Fibroblast of lung (primary cell): Measurements from ENCODE around the gene PHETA1. TPM values are rescaled to one million over a fixed set of nuclear protein-coding genes. Genes with fewer than 3 reads are reported as not detected.
A peak's percentile ranks its signal among the peaks of the same experiment; 100 is the strongest.
"Not testable (repeated sequence)": the region's sequence is repeated elsewhere in the genome, so short reads cannot be mapped to it uniquely, and the experiment has no call there.

ENCODE experiments used
- DNase-seq, 2 donors: peaks; one replicate each; pipeline versions ENCODE4 v3.0.0 to v3.0.0-alpha.2; 2010; ENCODE audit warnings: low read depth in 2 of 2
- H2AFZ ChIP-seq: 2 replicates; pipeline ENCODE4 v1.5.1; 2012; ENCODE audit warnings: low read length, control low read depth, inconsistent platforms
- H3K27ac ChIP-seq: 2 replicates; pipeline ENCODE4 v1.5.1; 2011; ENCODE audit warnings: low read length, control low read depth; ENCODE audit not compliant: insufficient read depth
- H3K27me3 ChIP-seq: 2 replicates; pipeline ENCODE4 v1.5.1; 2011; ENCODE audit warnings: mild to moderate bottlenecking, low read length; ENCODE audit not compliant: control insufficient read depth, insufficient read depth
- H3K36me3 ChIP-seq: 2 replicates; pipeline ENCODE4 v1.5.1; 2011; ENCODE audit warnings: low read length; ENCODE audit not compliant: control insufficient read depth, insufficient read depth
- H3K4me1 ChIP-seq: 2 replicates; pipeline ENCODE4 v1.5.1; 2011; ENCODE audit warnings: low read length; ENCODE audit not compliant: control insufficient read depth, insufficient read depth; ENCODE audit errors: extremely low read depth
- H3K4me2 ChIP-seq: 2 replicates; pipeline ENCODE4 v1.5.1; 2011; ENCODE audit warnings: low read length, control low read depth; ENCODE audit not compliant: insufficient read depth; ENCODE audit errors: extremely low read depth
- H3K4me3 ChIP-seq, 4 experiments: fragments of 200-600 bp in 1 of 4; sonication (generic) in 1 of 4; replicated peaks in 1 of 4; 2 replicates each; pipeline ENCODE4 v1.5.1; 2011 to 2016; ENCODE audit warnings: low read length in 4 of 4, low read depth in 3 of 4, mild to moderate bottlenecking in 3 of 4, control low read depth in 2 of 4, inconsistent platforms in 1 of 4, mixed read lengths in 1 of 4; ENCODE audit not compliant: insufficient read depth in 1 of 4; ENCODE audit errors: control extremely low read depth in 1 of 4
- H3K79me2 ChIP-seq: 2 replicates; pipeline ENCODE4 v1.5.1; 2012; ENCODE audit warnings: mild to moderate bottlenecking, low read length, inconsistent platforms; ENCODE audit not compliant: control insufficient read depth, insufficient read depth
- H3K9ac ChIP-seq: 2 replicates; pipeline ENCODE4 v1.5.1; 2011; ENCODE audit warnings: mild to moderate bottlenecking, low read length, control low read depth; ENCODE audit not compliant: insufficient read depth
- H3K9me3 ChIP-seq: 2 replicates; pipeline ENCODE4 v1.5.1; 2012; ENCODE audit warnings: low read depth, low read length; ENCODE audit not compliant: control insufficient read depth, insufficient read depth
- H4K20me1 ChIP-seq: 2 replicates; pipeline ENCODE4 v1.5.1; 2011; ENCODE audit warnings: low read length; ENCODE audit not compliant: control insufficient read depth, insufficient read depth; ENCODE audit errors: extremely low read depth
- EZH2 ChIP-seq: IDR thresholded peaks from 2 replicates; pipeline ENCODE4 v1.5.1; 2012; ENCODE audit warnings: low read length, control low read depth, mild to moderate bottlenecking; ENCODE audit errors: missing control alignments
- polyA plus RNA-seq, 2 donors: library from polyadenylated mRNA; depleted of rRNA in 1 of 2; stranded (reverse) in 1 of 2; unstranded in 1 of 2; fragments of >200 nt; gene quantifications; 2 replicates each; pipeline ENCODE4 v1.2.1, GENCODE V29; 2011 to 2012; ENCODE audit warnings: missing spikeins in 1 of 2
- total RNA-seq: library from RNA; depleted of rRNA; stranded (reverse); fragments of >200 nt; gene quantifications from 2 replicates; pipeline ENCODE4 v1.2.1, GENCODE V29; 2014
- TF ChIP-seq, protein P1 (sequence below), 2 donors: IDR thresholded peaks in 1 of 2; conservative IDR thresholded peaks in 1 of 2; 1 replicate in 1 of 2; 2 replicates in 1 of 2; pipeline ENCODE4 v1.5.1; 2011 to 2012; ENCODE audit warnings: low read length in 2 of 2, control low read depth in 1 of 2, inconsistent platforms in 1 of 2, low read depth in 1 of 2, mild to moderate bottlenecking in 1 of 2

The PHETA1 gene
- total and polyA plus RNA-seq, 2 donors (not counting 1 experiment from before 2014, with no cell fraction given), result 2.6 to 3.8 TPM

DNA sequence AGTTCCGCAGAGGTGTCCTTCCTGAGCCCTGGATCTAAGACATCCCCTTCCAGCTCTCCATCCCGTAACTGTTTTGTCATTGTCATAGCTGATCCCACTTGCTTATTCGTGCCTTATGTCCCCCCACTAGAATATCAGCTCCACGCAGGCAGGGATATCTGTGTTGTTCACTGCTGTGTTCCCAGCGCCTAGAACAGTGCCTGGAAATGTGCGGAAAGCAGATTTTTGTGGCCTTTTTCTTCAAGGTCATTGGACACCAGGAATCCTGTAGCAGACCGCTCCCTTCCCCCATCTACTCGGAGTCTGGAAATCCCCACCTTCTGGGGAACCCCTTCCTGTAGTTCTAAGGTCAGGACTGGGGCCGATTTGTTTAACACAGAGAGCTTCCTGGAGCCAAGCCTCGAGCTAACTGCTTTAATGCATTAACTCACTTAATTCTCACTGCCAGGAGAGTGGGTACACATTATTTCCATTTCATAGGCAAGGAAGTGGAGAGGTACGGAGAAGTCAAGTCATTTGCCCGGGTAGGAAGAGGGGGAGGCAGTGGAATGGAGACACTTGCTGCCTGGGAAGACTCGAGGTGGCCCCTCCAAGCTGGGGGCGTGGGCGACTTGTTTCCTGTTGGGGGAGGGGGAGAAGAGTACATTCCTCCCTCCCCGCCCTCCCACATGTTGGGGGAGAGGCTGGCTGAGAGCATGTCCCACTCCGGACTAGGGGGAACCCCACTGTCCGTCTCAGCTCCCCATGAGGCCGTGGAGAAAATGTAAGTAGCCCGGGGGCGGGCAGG is 35.7 kb upstream of the PHETA1 start:
- H3K9ac ChIP-seq, result no peak overlapping the region
- H3K79me2 ChIP-seq, result peaks cover 35% of the 10 kb centered on the region
- H3K9me3 ChIP-seq, result no peaks in the 10 kb centered on the region
- H3K27ac ChIP-seq, result no peak overlapping the region
- peak; percentile 19 to 47 for DNase-seq
- H3K4me2 ChIP-seq, result no peak overlapping the region
- no peaks in the 10 kb centered on the region for H3K36me3 ChIP-seq
- no peaks in the 10 kb centered on the region for H3K27me3 ChIP-seq
- H4K20me1 ChIP-seq, result no peaks in the 10 kb centered on the region
- no peak overlapping the region for H2AFZ ChIP-seq
- peak overlapping the region in 2 of 4 experiments; percentile 37 to 95 for H3K4me3 ChIP-seq
- H3K4me1 ChIP-seq, result peaks cover 17% of the 10 kb centered on the region
- TF ChIP-seq, protein P1, sequence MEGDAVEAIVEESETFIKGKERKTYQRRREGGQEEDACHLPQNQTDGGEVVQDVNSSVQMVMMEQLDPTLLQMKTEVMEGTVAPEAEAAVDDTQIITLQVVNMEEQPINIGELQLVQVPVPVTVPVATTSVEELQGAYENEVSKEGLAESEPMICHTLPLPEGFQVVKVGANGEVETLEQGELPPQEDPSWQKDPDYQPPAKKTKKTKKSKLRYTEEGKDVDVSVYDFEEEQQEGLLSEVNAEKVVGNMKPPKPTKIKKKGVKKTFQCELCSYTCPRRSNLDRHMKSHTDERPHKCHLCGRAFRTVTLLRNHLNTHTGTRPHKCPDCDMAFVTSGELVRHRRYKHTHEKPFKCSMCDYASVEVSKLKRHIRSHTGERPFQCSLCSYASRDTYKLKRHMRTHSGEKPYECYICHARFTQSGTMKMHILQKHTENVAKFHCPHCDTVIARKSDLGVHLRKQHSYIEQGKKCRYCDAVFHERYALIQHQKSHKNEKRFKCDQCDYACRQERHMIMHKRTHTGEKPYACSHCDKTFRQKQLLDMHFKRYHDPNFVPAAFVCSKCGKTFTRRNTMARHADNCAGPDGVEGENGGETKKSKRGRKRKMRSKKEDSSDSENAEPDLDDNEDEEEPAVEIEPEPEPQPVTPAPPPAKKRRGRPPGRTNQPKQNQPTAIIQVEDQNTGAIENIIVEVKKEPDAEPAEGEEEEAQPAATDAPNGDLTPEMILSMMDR (conservative IDR thresholded peaks at IDR 0.05 in 1 of 2, IDR thresholded peaks at IDR 0.05 in 1 of 2; ENCODE audit: low read depth in 1 of 2, low read length in 2 of 2), result no peak

DNA sequence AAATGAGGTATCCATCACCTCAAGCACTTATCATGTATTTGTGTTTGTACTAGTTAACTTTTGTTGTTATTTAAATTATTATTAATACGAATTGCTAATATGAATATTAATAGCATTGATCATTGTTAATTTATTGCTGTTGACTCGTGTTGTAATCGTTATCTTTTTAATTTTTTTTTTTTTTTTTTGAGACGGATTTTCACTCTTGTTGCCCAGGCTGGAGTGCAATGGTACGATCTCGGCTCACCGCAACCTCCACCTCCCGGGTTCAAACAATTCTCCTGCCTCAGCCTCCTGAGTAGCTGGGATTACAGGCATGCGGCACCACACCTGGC is 33.6 kb upstream of the PHETA1 start:
- H3K36me3 ChIP-seq, H3K9ac ChIP-seq, H3K27ac ChIP-seq, H4K20me1 ChIP-seq, H2AFZ ChIP-seq, H3K4me1 ChIP-seq, H3K9me3 ChIP-seq, H3K4me3 ChIP-seq, DNase-seq, H3K27me3 ChIP-seq, H3K4me2 ChIP-seq: not testable (repeated sequence)
- H3K79me2 ChIP-seq, result peaks cover 14% of the 10 kb centered on the region

DNA sequence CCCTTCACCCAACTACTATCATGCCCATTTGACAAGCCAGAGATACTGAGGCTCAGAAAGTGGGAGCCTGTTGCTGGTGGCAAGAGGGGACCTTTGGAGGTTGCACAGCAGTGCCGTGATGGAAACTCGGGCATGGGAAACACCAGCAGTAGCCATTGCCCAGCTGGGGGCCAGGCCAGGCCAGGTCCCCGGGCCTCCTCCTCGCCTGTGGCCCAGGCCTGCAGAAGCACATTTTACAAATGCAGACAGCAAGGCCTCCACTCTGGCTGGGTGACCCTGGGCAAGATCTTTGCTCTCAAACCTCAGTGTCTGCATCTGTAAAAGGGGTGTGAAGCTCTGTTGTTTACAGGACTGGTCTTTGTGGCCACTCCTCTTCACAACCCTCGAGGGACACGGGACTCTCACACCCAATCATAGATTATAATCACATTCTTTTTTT is 32.3 kb upstream of the PHETA1 start:
- Histone ChIP-seq H3K27ac (no peak overlapping the region), H3K9me3 (no peaks in the 10 kb centered on the region), H3K4me1 (peaks cover 3% of the 10 kb centered on the region), H4K20me1 (no peaks in the 10 kb centered on the region), H3K36me3 (no peaks in the 10 kb centered on the region), H3K79me2 (peaks cover 2% of the 10 kb centered on the region), H3K4me3 (no peak overlapping the region), H3K27me3 (no peaks in the 10 kb centered on the region), H2AFZ (no peak overlapping the region), H3K4me2 (no peak overlapping the region), H3K9ac (no peak overlapping the region)
- TF ChIP-seq, protein P1 (conservative IDR thresholded peaks at IDR 0.05 in 1 of 2, IDR thresholded peaks at IDR 0.05 in 1 of 2; ENCODE audit: low read depth in 1 of 2, low read length in 2 of 2), result no peak
- TF ChIP-seq EZH2, result no peak
- no peak for DNase-seq

DNA sequence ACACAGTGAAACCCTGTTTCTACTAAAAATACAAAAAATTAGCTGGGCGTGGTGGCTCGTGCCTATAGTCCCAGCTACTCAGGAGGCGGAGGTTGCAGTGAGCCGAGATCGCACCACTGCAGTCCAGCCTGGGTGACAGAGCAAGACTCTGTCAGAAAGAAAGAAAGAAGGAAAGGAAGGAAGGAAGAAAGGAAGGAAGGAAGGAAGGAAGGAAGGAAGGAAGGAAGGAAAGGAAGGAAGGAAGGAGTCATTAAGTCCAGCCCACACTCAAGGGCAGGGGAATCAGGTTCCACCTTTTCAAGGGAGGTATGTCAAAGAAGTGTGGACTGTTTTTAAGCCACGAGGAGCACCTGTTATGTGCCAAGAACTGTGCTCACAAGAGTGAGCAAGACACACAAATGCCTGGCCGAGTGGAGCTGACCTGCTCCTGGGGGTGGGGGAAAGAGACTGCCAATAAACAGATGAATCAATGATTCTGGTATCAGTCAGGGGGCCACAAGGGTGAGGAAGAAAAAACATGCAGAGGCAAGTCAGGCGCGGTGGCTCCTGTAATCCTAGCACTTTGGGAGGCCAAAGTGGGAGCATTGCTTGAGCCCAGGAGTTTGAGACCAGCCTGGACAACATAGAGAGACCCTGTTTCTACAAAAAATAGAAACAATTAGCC is 31.0 kb upstream of the PHETA1 start:
- H3K79me2 ChIP-seq, H3K27ac ChIP-seq, H3K27me3 ChIP-seq, H3K4me1 ChIP-seq, H3K9ac ChIP-seq, H3K9me3 ChIP-seq, H4K20me1 ChIP-seq, DNase-seq, H3K4me3 ChIP-seq, H2AFZ ChIP-seq, H3K4me2 ChIP-seq, H3K36me3 ChIP-seq: not testable (repeated sequence)
